Effector memory CD4-positive, alpha-beta T cell (primary cell): ENCODE measurements around the gene ECE2.
"Not testable (repeated sequence)": the region's sequence is repeated elsewhere in the genome, so short reads cannot be mapped to it uniquely, and the experiment has no call there.

Source experiments
- DNase-seq, 3 donors: peaks; one replicate each; pipeline ENCODE4 v3.0.0-alpha.2; 2020
- H3K27ac ChIP-seq: 2 replicates; pipeline ENCODE4 v1.7.0; 2013; ENCODE audit warnings: mild to moderate bottlenecking, low read length, moderate library complexity; ENCODE audit not compliant: insufficient read depth, poor library complexity, severe bottlenecking
- H3K27me3 ChIP-seq: replicated peaks from 2 replicates; pipeline ENCODE4 v1.7.0; 2013; ENCODE audit warnings: mild to moderate bottlenecking, low read length; ENCODE audit not compliant: insufficient read depth, control insufficient read depth, poor library complexity, severe bottlenecking
- H3K36me3 ChIP-seq: 2 replicates; pipeline ENCODE4 v1.7.0; 2013; ENCODE audit warnings: mild to moderate bottlenecking, low read length, moderate library complexity; ENCODE audit not compliant: control insufficient read depth, insufficient read depth
- H3K4me1 ChIP-seq: 2 replicates; pipeline ENCODE4 v1.7.0; 2013; ENCODE audit warnings: low read length, mild to moderate bottlenecking; ENCODE audit not compliant: control insufficient read depth, insufficient read depth, poor library complexity, severe bottlenecking
- H3K4me3 ChIP-seq: 2 replicates; pipeline ENCODE4 v1.7.0; 2013; ENCODE audit warnings: low read length, low read depth, mild to moderate bottlenecking; ENCODE audit not compliant: insufficient read depth, poor library complexity, severe bottlenecking
- H3K9me3 ChIP-seq: 2 replicates; pipeline ENCODE4 v1.7.0; 2013; ENCODE audit warnings: mild to moderate bottlenecking, low read length, moderate library complexity; ENCODE audit not compliant: control insufficient read depth

ECE2 gene

GRCh38 chr3:184335661-184336546, 60.1 kb downstream of the ECE2 start:
- peak; percentile 74 to 79 (median 75) for DNase-seq
- Histone ChIP-seq H3K4me3 (peak overlapping the region; percentile 62), H3K36me3 (peaks cover 34% of the 10 kb centered on the region), H3K27ac (peak overlapping the region; percentile 88), H3K27me3 (no peaks in the 10 kb centered on the region), H3K9me3 (no peaks in the 10 kb centered on the region), H3K4me1 (peaks cover 13% of the 10 kb centered on the region)

GRCh38 chr3:184336547-184337398, 61.0 kb downstream of the ECE2 start:
- Histone ChIP-seq H3K9me3 (no peaks in the 10 kb centered on the region), H3K4me1 (peaks cover 13% of the 10 kb centered on the region), H3K27ac (peak overlapping the region; percentile 88), H3K27me3 (no peaks in the 10 kb centered on the region), H3K4me3 (peak overlapping the region; percentile 62), H3K36me3 (peaks cover 26% of the 10 kb centered on the region)
- DNase-seq: no peak

GRCh38 chr3:184337399-184337714, 61.5 kb downstream of the ECE2 start, which contains the start of gene FAM131A:
Gene FAM131A, plus strand, starts transcription at chr3:184337600. Its CDS starts 31 bp downstream, at chr3:184337631.
- Histone ChIP-seq H3K27ac (peak within 1 kb of the TSS; percentile 88), H3K27me3 (no peaks in the 10 kb centered on the region), H3K4me3 (peak within 1 kb of the TSS; percentile 62), H3K4me1 (peaks cover 13% of the 10 kb centered on the region), H3K36me3 (peaks cover 22% of the 10 kb centered on the region), H3K9me3 (no peaks in the 10 kb centered on the region)
- no peak for DNase-seq

- Histone ChIP-seq H3K27ac (no peak overlapping the region), H3K4me1 (peaks cover 13% of the 10 kb centered on the region), H3K9me3 (no peaks in the 10 kb centered on the region), H3K27me3 (no peaks in the 10 kb centered on the region), H3K36me3 (peaks cover 15% of the 10 kb centered on the region), H3K4me3 (no peak overlapping the region)
- DNase-seq: no peak
Observed at GRCh38 chr3:184337981-184338380, 62.2 kb downstream of the ECE2 start.

- Histone ChIP-seq H3K27me3 (no peaks in the 10 kb centered on the region), H3K36me3 (peaks cover 13% of the 10 kb centered on the region), H3K4me1 (peaks cover 13% of the 10 kb centered on the region), H3K27ac (no peak overlapping the region), H3K4me3 (no peak overlapping the region), H3K9me3 (no peaks in the 10 kb centered on the region)
- DNase-seq: no peak
Observed at GRCh38 chr3:184338511-184338945, 62.7 kb downstream of the ECE2 start.

- Histone ChIP-seq H3K27ac (no peak overlapping the region), H3K27me3 (no peaks in the 10 kb centered on the region), H3K36me3 (peaks cover 13% of the 10 kb centered on the region), H3K4me3 (no peak overlapping the region), H3K4me1 (peaks cover 13% of the 10 kb centered on the region), H3K9me3 (no peaks in the 10 kb centered on the region)
- no peak for DNase-seq
Observed at GRCh38 chr3:184339001-184339400, 63.2 kb downstream of the ECE2 start.

GRCh38 chr3:184339451-184340135, 63.8 kb downstream of the ECE2 start:
- not testable (repeated sequence) for DNase-seq, H3K27me3 ChIP-seq, H3K27ac ChIP-seq, H3K9me3 ChIP-seq, H3K4me3 ChIP-seq
- Histone ChIP-seq H3K36me3 (peaks cover 10% of the 10 kb centered on the region), H3K4me1 (peaks cover 13% of the 10 kb centered on the region)

GRCh38 chr3:184341925-184342324, 66.1 kb downstream of the ECE2 start:
- H3K27me3 ChIP-seq: no peaks in the 10 kb centered on the region
- H3K4me1 ChIP-seq: peaks cover 3% of the 10 kb centered on the region
- no peak for DNase-seq
- no peak overlapping the region for H3K4me3 ChIP-seq
- peaks cover 3% of the 10 kb centered on the region for H3K36me3 ChIP-seq
- H3K9me3 ChIP-seq: no peaks in the 10 kb centered on the region
- H3K27ac ChIP-seq: no peak overlapping the region
